ENCODE data around the gene CIT. TPM values are rescaled to one million over a fixed set of nuclear protein-coding genes. Genes with fewer than 3 reads are reported as not detected.
A peak's percentile ranks its signal among the peaks of the same experiment; 100 is the strongest.

The CIT gene
- total and polyA plus RNA-seq, 9 of the 15 experiments (the other 6 are each of a cell fraction or from before 2014, with no cell fraction given) = 1.1 to 46.7 (median 21.3) TPM

DNA sequence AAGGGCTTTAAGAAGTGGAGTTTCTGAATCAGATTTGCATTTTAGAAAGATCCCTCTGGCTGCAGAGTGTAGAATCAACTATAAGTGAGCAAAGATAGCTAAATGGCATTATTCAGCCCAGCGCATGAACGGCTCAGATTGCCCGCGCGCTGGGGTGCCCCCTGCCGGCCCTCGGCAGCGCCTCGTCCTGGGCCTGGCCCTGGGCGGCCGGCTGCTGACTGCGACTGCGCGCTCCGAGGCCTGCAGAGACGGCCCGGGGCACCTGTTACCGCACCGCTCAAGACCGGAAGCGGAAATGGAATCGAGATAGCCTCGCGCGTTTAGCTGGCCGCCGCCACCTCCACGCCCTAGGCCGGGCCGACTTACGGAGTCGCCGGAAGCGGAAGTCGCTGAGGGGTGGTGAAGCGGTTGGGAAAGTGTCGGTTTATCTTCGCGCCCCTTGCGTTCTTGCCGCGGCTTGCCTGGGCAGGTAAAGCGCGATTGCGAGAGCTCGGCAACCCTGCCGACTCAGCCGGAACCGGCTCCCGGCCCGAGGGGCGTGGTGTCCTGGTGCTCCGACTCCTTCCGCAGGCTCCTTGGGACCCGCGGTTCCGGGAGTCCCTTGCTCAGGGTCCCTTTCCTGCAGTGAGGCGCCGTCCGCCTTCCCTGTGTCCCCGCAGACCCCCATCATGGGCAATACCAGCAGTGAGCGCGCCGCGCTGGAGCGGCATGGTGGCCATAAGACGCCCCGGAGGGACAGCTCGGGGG, 209.4 kb downstream of the CIT start, which contains the start of gene PRKAB1 (continued):
- TF ChIP-seq AFF4 (CRISPR knock-in tag; IDR thresholded peaks at IDR 0.05) = peak; percentile 92
- peak; percentile 89 for TF ChIP-seq SUPT5H (IDR thresholded peaks at IDR 0.05)
- peak; percentile 87 for TF ChIP-seq TFAP4 (CRISPR knock-in tag; IDR thresholded peaks at IDR 0.05; ENCODE audit: borderline replicate concordance)
- TF ChIP-seq OTX1 (CRISPR knock-in tag; IDR thresholded peaks at IDR 0.05) = no peak
- TF ChIP-seq KHSRP (IDR thresholded peaks at IDR 0.05) = no peak
- TF ChIP-seq CEBPB (tag; IDR thresholded peaks at IDR 0.05) = peak; percentile 91
- TF ChIP-seq NCOR1 (IDR thresholded peaks at IDR 0.05) = peak; percentile 54
- peak; percentile 80; the same call in 1 of the 2 replicates for TF ChIP-seq KLF13 (tag; IDR thresholded peaks at IDR 0.05; ENCODE audit: borderline replicate concordance, low read depth)
- no peak for TF ChIP-seq ZNF253 (CRISPR knock-in tag; conservative IDR thresholded peaks at IDR 0.05)
- TF ChIP-seq CBFA2T2 (conservative IDR thresholded peaks at IDR 0.05) = peak; percentile 8; the same call in 1 of the 2 replicates
- TF ChIP-seq, protein P1, sequence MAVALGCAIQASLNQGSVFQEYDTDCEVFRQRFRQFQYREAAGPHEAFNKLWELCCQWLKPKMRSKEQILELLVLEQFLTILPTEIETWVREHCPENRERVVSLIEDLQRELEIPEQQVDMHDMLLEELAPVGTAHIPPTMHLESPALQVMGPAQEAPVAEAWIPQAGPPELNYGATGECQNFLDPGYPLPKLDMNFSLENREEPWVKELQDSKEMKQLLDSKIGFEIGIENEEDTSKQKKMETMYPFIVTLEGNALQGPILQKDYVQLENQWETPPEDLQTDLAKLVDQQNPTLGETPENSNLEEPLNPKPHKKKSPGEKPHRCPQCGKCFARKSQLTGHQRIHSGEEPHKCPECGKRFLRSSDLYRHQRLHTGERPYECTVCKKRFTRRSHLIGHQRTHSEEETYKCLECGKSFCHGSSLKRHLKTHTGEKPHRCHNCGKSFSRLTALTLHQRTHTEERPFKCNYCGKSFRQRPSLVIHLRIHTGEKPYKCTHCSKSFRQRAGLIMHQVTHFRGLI (CRISPR knock-in tag; IDR thresholded peaks at IDR 0.05) = no peak
- peak; percentile 76 for TF ChIP-seq TCF3 (CRISPR knock-in tag; IDR thresholded peaks at IDR 0.05)
- TF ChIP-seq SNIP1 (IDR thresholded peaks at IDR 0.05; ENCODE audit: low read depth) = no peak
- no peak for TF ChIP-seq ZNF165 (CRISPR knock-in tag; IDR thresholded peaks at IDR 0.05; ENCODE audit: borderline replicate concordance)
- no peak for TF ChIP-seq POLR2AphosphoS2 (IDR thresholded peaks at IDR 0.05; ENCODE audit: low read length)
- TF ChIP-seq AFF1 (IDR thresholded peaks at IDR 0.05; ENCODE audit: low read depth in 1 of 2, partially characterized antibody in 2 of 2) = no peak
- peak in 1 of 2 experiments; percentile 47; a peak in 1 of 4 replicates for TF ChIP-seq ETV6 (IDR thresholded peaks at IDR 0.05; ENCODE audit: borderline replicate concordance in 1 of 2, low read depth in 2 of 2, low read length in 1 of 2)
- TF ChIP-seq ETV6 (CRISPR knock-in tag; IDR thresholded peaks at IDR 0.05; ENCODE audit: borderline replicate concordance) = no peak

Measured in K562 (cell line).